Panc1 (cell line): Measurements from ENCODE around the gene DSC3. TPM values are rescaled to one million over a fixed set of nuclear protein-coding genes. Genes with fewer than 3 reads are reported as not detected.
"Not testable (repeated sequence)": the region's sequence is repeated elsewhere in the genome, so short reads cannot be mapped to it uniquely, and the experiment has no call there.

Experiments
- ATAC-seq: fragments of 200-7000 bp; cut with Tn5 transposase; 2 replicates; pipeline ENCODE4 v1.9.1; 2020; ENCODE audit warnings: mild to moderate bottlenecking, moderate library complexity
- BruUV-seq: library from RNA; stranded (reverse); fragments of 400-500 nt; replicated peaks from 2 replicates; lab custom pipeline; 2021; lab: Mats Ljungman, UMichigan
- CTCF ChIA-PET: fragments of 300-600 bp; sonication (Branson Sonifier 250); formaldehyde crosslinking; loops from one replicate; lab custom pipeline; 2022; ENCODE audit warnings: antibody characterized with exemption; lab: Charles Lee
- POLR2A ChIA-PET: fragments of 300-600 bp; sonication (Branson Sonifier 250); formaldehyde crosslinking; loops from one replicate; lab custom pipeline; 2022; ENCODE audit warnings: antibody characterized with exemption; lab: Charles Lee
- DNase-seq: peaks from one replicate; pipeline ENCODE4 v3.0.0-alpha.2; 2010; ENCODE audit warnings: low read depth, low spot score
- H3K27ac ChIP-seq: 2 replicates; pipeline ENCODE4 v1.5.1; 2011; ENCODE audit warnings: mild to moderate bottlenecking, low read length, inconsistent platforms
- H3K27me3 ChIP-seq: fragments of 200-500 bp; sonication (Bioruptor generic); 2 replicates; pipeline ENCODE4 v1.6.0; 2014; ENCODE audit warnings: low read length, inconsistent platforms; ENCODE audit not compliant: control insufficient read depth, insufficient read depth
- H3K36me3 ChIP-seq: fragments of 200-500 bp; sonication (Bioruptor generic); 2 replicates; pipeline ENCODE4 v1.5.1; 2014; ENCODE audit warnings: inconsistent platforms, mild to moderate bottlenecking, low read length, moderate library complexity; ENCODE audit not compliant: control insufficient read depth, insufficient read depth
- H3K4me1 ChIP-seq: 2 replicates; pipeline ENCODE4 v1.5.1; 2011; ENCODE audit warnings: inconsistent platforms, mild to moderate bottlenecking, low read length, moderate library complexity; ENCODE audit not compliant: control insufficient read depth, insufficient read depth
- H3K4me3 ChIP-seq, 2 experiments: 2 replicates each; pipeline ENCODE4 v1.5.1; 2011 to 2012; ENCODE audit warnings: low read depth in 2 of 2, low read length in 2 of 2, mild to moderate bottlenecking in 2 of 2, inconsistent platforms in 1 of 2, moderate library complexity in 1 of 2
- H3K9me3 ChIP-seq: fragments of 200-500 bp; sonication (Bioruptor generic); 2 replicates; pipeline ENCODE4 v1.5.1; 2014; ENCODE audit warnings: low read depth, mild to moderate bottlenecking, inconsistent platforms, low read length, moderate library complexity; ENCODE audit not compliant: control insufficient read depth, insufficient read depth
- CTCF ChIP-seq: fragments of 450-650 bp; IDR thresholded peaks from 2 replicates; pipeline ENCODE4 v1.5.1; 2017; ENCODE audit warnings: mild to moderate bottlenecking
- POLR2AphosphoS5 ChIP-seq: IDR thresholded peaks from 2 replicates; pipeline ENCODE4 v1.6.1; 2012; ENCODE audit warnings: mild to moderate bottlenecking, low read depth, low read length, moderate library complexity
- REST ChIP-seq, 2 experiments: IDR thresholded peaks; 2 replicates each; pipeline ENCODE4 v1.6.1; 2011 to 2012; ENCODE audit warnings: low read depth in 2 of 2, control low read depth in 1 of 2, low read length in 1 of 2, mild to moderate bottlenecking in 1 of 2, moderate library complexity in 1 of 2; ENCODE audit not compliant: insufficient read depth in 1 of 2
- SIN3A ChIP-seq: IDR thresholded peaks from 2 replicates; pipeline ENCODE4 v1.6.1; 2012; ENCODE audit warnings: low read depth, mild to moderate bottlenecking, low read length, moderate library complexity, borderline replicate concordance; ENCODE audit not compliant: insufficient read depth
- TCF7L2 ChIP-seq: IDR thresholded peaks from 2 replicates; pipeline ENCODE4 v1.6.1; 2011; ENCODE audit warnings: mild to moderate bottlenecking, low read depth, low read length, inconsistent platforms
- in situ Hi-C: cut with HindIII; loops from 2 replicates; pipeline ENCODE4 v1.10.0; 2016; ENCODE audit warnings: low sequenced_read_pairs, low pct_unique_long_range_greater_than_20kb
- intact Hi-C: fragments of 100-400 bp; cut with micrococcal nuclease; formaldehyde crosslinking; loops from one replicate; pipeline ENCODE4 v1.10.0; 2022; ENCODE audit not compliant: unreplicated experiment
- total RNA-seq: library from RNA; stranded (reverse); gene quantifications from one replicate; pipeline ENCODE4 v1.2.1, GENCODE V29; 2021; ENCODE audit not compliant: unreplicated experiment

Gene DSC3
- total RNA-seq, 1 experiment from 2014 or later = 0.23 TPM

- BruUV-seq = no TSS peak
- POLR2A ChIA-PET = no interaction called here
- Histone ChIP-seq H3K27ac (no peak overlapping the region), H3K9me3 (no peaks in the 10 kb centered on the region), H3K4me3 (no peak overlapping the region), H3K36me3 (no peaks in the 10 kb centered on the region), H3K27me3 (no peaks in the 10 kb centered on the region), H3K4me1 (no peaks in the 10 kb centered on the region)
- no peak for TF ChIP-seq POLR2AphosphoS5
- TF ChIP-seq SIN3A = no peak
- no peak for TF ChIP-seq TCF7L2
- no peak for TF ChIP-seq CTCF
- no peak for TF ChIP-seq REST (IDR thresholded peaks at IDR 0.05; ENCODE audit: insufficient read depth in 1 of 2, low read depth in 2 of 2, low read length in 1 of 2)
- intact Hi-C loops (no loop called here), in situ Hi-C loops (no loop called here)
- DNase-seq (no peak), ATAC-seq (no peak)
- CTCF ChIA-PET = no interaction called here
Measured at GRCh38 chr18:31015715-31016434, 26.7 kb downstream of the DSC3 start.

GRCh38 chr18:31011455-31011854, 31.1 kb downstream of the DSC3 start:
- BruUV-seq, in situ Hi-C loops, POLR2A ChIA-PET, H3K9me3 ChIP-seq, H3K36me3 ChIP-seq, H3K4me1 ChIP-seq, CTCF ChIA-PET, H3K27me3 ChIP-seq, H3K27ac ChIP-seq, intact Hi-C loops, H3K4me3 ChIP-seq: not testable (repeated sequence)
- DNase-seq (peak; percentile 76), ATAC-seq (peak; percentile 72)

GRCh38 chr18:31010601-31011000, 31.9 kb downstream of the DSC3 start:
- Histone ChIP-seq H3K27me3 (no peaks in the 10 kb centered on the region), H3K4me1 (no peaks in the 10 kb centered on the region), H3K27ac (no peak overlapping the region), H3K9me3 (no peaks in the 10 kb centered on the region), H3K4me3 (no peak overlapping the region), H3K36me3 (no peaks in the 10 kb centered on the region)
- ChIA-PET CTCF (no interaction called here), POLR2A (no interaction called here)
- DNase-seq (no peak), ATAC-seq (no peak)
- intact Hi-C loops = no loop called here
- in situ Hi-C loops = no loop called here
- no TSS peak for BruUV-seq
- TF ChIP-seq POLR2AphosphoS5 = no peak
- no peak for TF ChIP-seq CTCF
- no peak for TF ChIP-seq REST (IDR thresholded peaks at IDR 0.05; ENCODE audit: insufficient read depth in 1 of 2, low read depth in 2 of 2, low read length in 1 of 2)
- TF ChIP-seq SIN3A = no peak
- no peak for TF ChIP-seq TCF7L2
